Measurements from ENCODE around the gene UPB1.

Gene UPB1

GRCh38 chr22:24541681-24542515 is 46.8 kb downstream of the UPB1 start:
- H3K27me3 ChIP-seq (ENCODE audit: control insufficient read depth, low read length) = no peaks in the 10 kb centered on the region
- no peaks in the 10 kb centered on the region for H3K9me3 ChIP-seq (ENCODE audit: control insufficient read depth, insufficient read depth, low read length)
- no peak overlapping the region for H3K27ac ChIP-seq (ENCODE audit: low read depth, low read length)
- no peaks in the 10 kb centered on the region for H4K20me1 ChIP-seq (ENCODE audit: control insufficient read depth, insufficient read depth, low read depth, low read length)
- no peak overlapping the region for H3K4me3 ChIP-seq (ENCODE audit: low read length)
- H3K9me2 ChIP-seq (replicated peaks; ENCODE audit: control insufficient read depth, low read length) = no peaks in the 10 kb centered on the region
- no peak for TF ChIP-seq EZH2phosphoT487 (IDR thresholded peaks at IDR 0.05; ENCODE audit: borderline replicate concordance, low read length)
- no peak for TF ChIP-seq CTCF (IDR thresholded peaks at IDR 0.05; ENCODE audit: low read depth, low read length, poor library complexity, severe bottlenecking)
- H3K4me1 ChIP-seq (ENCODE audit: control insufficient read depth, low read length) = peaks cover 3% of the 10 kb centered on the region; the same call in 1 of the 2 replicates
- H3K79me2 ChIP-seq (ENCODE audit: control insufficient read depth, low read length) = no peaks in the 10 kb centered on the region
- no peak overlapping the region for H3K4me2 ChIP-seq (ENCODE audit: low read length)
- H3K36me3 ChIP-seq (ENCODE audit: control insufficient read depth, low read length) = peaks cover 64% of the 10 kb centered on the region
- H3F3A ChIP-seq (ENCODE audit: control insufficient read depth, insufficient read depth) = no peaks in the 10 kb centered on the region

- H3K79me2 ChIP-seq (ENCODE audit: control insufficient read depth, low read length) = no peaks in the 10 kb centered on the region
- no peaks in the 10 kb centered on the region for H4K20me1 ChIP-seq (ENCODE audit: control insufficient read depth, insufficient read depth, low read depth, low read length)
- H3K9me3 ChIP-seq (ENCODE audit: control insufficient read depth, insufficient read depth, low read length) = no peaks in the 10 kb centered on the region
- H3K27ac ChIP-seq (ENCODE audit: low read depth, low read length) = no peak overlapping the region
- H3K4me1 ChIP-seq (ENCODE audit: control insufficient read depth, low read length) = peaks cover 3% of the 10 kb centered on the region; the same call in 1 of the 2 replicates
- H3K9me2 ChIP-seq (replicated peaks; ENCODE audit: control insufficient read depth, low read length) = no peaks in the 10 kb centered on the region
- no peaks in the 10 kb centered on the region for H3F3A ChIP-seq (ENCODE audit: control insufficient read depth, insufficient read depth)
- H3K4me2 ChIP-seq (ENCODE audit: low read length) = no peak overlapping the region
- H3K27me3 ChIP-seq (ENCODE audit: control insufficient read depth, low read length) = no peaks in the 10 kb centered on the region
- no peak overlapping the region for H3K4me3 ChIP-seq (ENCODE audit: low read length)
- peaks cover 71% of the 10 kb centered on the region for H3K36me3 ChIP-seq (ENCODE audit: control insufficient read depth, low read length)
- TF ChIP-seq CTCF (IDR thresholded peaks at IDR 0.05; ENCODE audit: low read depth, low read length, poor library complexity, severe bottlenecking) = no peak
- no peak for TF ChIP-seq EZH2phosphoT487 (IDR thresholded peaks at IDR 0.05; ENCODE audit: borderline replicate concordance, low read length)
Measured at GRCh38 chr22:24542641-24543040, 47.5 kb downstream of the UPB1 start.

DNA sequence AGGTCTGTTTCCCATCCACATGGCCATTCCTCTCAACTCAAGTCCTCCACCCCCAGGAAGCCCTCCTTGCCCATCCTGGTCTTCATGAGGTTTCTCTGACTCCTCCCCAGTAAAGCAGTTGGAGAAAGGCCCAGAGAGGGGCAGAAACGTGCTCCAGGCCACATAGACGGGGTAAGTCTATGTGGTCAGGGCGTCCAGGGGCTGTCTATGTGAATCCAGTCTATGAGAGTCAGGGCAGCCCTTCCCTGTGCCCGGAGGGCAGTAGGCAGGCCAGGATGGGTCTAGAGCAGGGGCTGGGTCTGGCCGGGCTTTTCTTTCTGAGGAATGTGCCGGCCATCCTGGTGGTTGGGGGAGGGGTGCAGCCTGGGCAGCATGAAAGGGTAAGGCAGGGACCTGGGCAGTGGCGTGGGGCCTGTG is 48.1 kb downstream of the UPB1 start:
- no peaks in the 10 kb centered on the region for H3K79me2 ChIP-seq (ENCODE audit: control insufficient read depth, low read length)
- peaks cover 3% of the 10 kb centered on the region; the same call in 1 of the 2 replicates for H3K4me1 ChIP-seq (ENCODE audit: control insufficient read depth, low read length)
- H3K4me3 ChIP-seq (ENCODE audit: low read length) = no peak overlapping the region
- no peaks in the 10 kb centered on the region for H3K9me3 ChIP-seq (ENCODE audit: control insufficient read depth, insufficient read depth, low read length)
- H3K9me2 ChIP-seq (replicated peaks; ENCODE audit: control insufficient read depth, low read length) = no peaks in the 10 kb centered on the region
- no peaks in the 10 kb centered on the region for H3F3A ChIP-seq (ENCODE audit: control insufficient read depth, insufficient read depth)
- no peaks in the 10 kb centered on the region for H4K20me1 ChIP-seq (ENCODE audit: control insufficient read depth, insufficient read depth, low read depth, low read length)
- no peak overlapping the region for H3K4me2 ChIP-seq (ENCODE audit: low read length)
- TF ChIP-seq EZH2phosphoT487 (IDR thresholded peaks at IDR 0.05; ENCODE audit: borderline replicate concordance, low read length) = no peak
- no peak for TF ChIP-seq CTCF (IDR thresholded peaks at IDR 0.05; ENCODE audit: low read depth, low read length, poor library complexity, severe bottlenecking)
- H3K27ac ChIP-seq (ENCODE audit: low read depth, low read length) = no peak overlapping the region
- H3K36me3 ChIP-seq (ENCODE audit: control insufficient read depth, low read length) = peaks cover 77% of the 10 kb centered on the region
- no peaks in the 10 kb centered on the region for H3K27me3 ChIP-seq (ENCODE audit: control insufficient read depth, low read length)

All from DOHH2 (cell line).